HepG2 (cell line): ENCODE measurements around the gene ENPP7. TPM values are rescaled to one million over a fixed set of nuclear protein-coding genes. Genes with fewer than 3 reads are reported as not detected.

Source experiments
- AHDC1 ChIP-seq: sonication (generic); formaldehyde crosslinking; IDR thresholded peaks from 2 replicates; pipeline ENCODE4 v1.5.1; 2020; ENCODE audit warnings: mild to moderate bottlenecking, missing genetic modification reagents, borderline replicate concordance
- CEBPG ChIP-seq: IDR thresholded peaks from 2 replicates; pipeline ENCODE4 v1.6.1; 2016
- MTA1 ChIP-seq: sonication (generic); formaldehyde crosslinking; IDR thresholded peaks from 2 replicates; pipeline ENCODE4 v1.4.0; 2020; ENCODE audit warnings: missing genetic modification reagents, mild to moderate bottlenecking, borderline replicate concordance
- ZNF878 ChIP-seq: sonication (generic); formaldehyde crosslinking; IDR thresholded peaks from 2 replicates; pipeline ENCODE4 v1.8.1; 2023; ENCODE audit warnings: mild to moderate bottlenecking, missing genetic modification reagents, moderate library complexity
- polyA plus RNA-seq, 8 experiments: library from polyadenylated mRNA; depleted of rRNA in 3 of 8; stranded (reverse) in 7 of 8; unstranded in 1 of 8; fragments of >200 nt; fragmentation: Illumina TruSeq in 4 of 8; extraction: Trizol in 4 of 8; gene quantifications; 2 replicates each; pipeline versions ENCODE4 v1.2.1 to v1.2.3, GENCODE V29; 2011 to 2016; ENCODE audit warnings: low read depth in 4 of 8, missing spikeins in 1 of 8, mixed read lengths in 1 of 8; ENCODE audit not compliant: insufficient read depth in 1 of 8
- total RNA-seq, 5 experiments: library from RNA; depleted of rRNA; stranded (reverse); fragments of >200 nt; fragmentation: Illumina TruSeq; extraction: Trizol; gene quantifications; 2 replicates each; pipeline ENCODE4 v1.2.3, GENCODE V29; 2016; ENCODE audit warnings: low read depth in 1 of 5

ENPP7 gene
- total and polyA plus RNA-seq, 2 of the 13 experiments (the other 11 are each of a cell fraction or from before 2014, with no cell fraction given): 1.1 to 2.2 TPM

- no peak for TF ChIP-seq AHDC1 (CRISPR knock-in tag)
- no peak for TF ChIP-seq MTA1
- no peak for TF ChIP-seq ZNF878 (CRISPR knock-in tag)
- no peak for TF ChIP-seq CEBPG (CRISPR knock-in tag)
These were observed 17.0 kb downstream of the ENPP7 start (continued) for GRCh38 chr17:79747508-79748294.
